Activated CD4-positive, alpha-beta T cell treated with anti-CD3 and anti-CD28 coated beads for 48 hours (primary cell): Measurements from ENCODE around the gene ATG10.

Source experiments
- DNase-seq: peaks from one replicate; pipeline ENCODE4 v3.0.0-alpha.2; 2020

The ATG10 gene

DNA sequence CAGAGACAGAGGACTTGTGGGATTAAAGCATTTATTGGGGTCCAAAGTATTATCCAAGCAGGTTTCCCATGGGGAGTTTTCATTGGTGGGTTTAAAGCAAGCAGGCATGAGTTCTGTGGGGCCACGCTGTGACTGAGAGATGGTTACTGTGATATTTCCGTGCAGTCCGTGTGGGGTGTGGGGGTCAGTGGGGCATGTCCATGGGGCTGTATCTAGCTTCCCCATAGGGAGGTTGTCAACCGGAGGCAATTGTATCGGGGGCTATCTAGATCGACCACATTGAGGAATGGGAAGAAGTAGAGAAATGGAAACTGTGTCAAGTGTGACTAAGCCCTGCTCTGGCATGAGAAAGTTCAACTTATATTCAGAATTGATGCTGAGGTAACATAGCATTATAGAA lies 313.4 kb downstream of the ATG10 start:
- no peak for DNase-seq

DNA sequence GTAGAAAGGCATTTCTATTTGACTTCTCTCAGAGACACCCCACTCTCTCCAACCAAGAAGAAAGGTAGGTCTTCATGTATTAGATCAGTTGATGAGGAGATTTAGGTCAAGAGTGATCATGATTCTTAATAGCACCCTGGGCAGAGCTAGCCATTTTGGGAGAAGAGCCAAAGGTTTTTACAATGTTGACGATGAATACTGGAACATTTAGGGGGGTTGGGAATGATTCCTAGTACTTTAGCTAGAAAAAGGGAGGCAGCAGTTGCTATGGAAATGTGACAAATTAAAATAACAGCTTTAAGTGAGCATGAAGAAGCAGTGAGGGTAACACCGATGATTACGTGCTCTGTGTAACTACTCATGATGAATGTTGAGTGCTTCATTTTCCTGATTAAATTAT lies 315.8 kb downstream of the ATG10 start:
- DNase-seq: no peak

DNA sequence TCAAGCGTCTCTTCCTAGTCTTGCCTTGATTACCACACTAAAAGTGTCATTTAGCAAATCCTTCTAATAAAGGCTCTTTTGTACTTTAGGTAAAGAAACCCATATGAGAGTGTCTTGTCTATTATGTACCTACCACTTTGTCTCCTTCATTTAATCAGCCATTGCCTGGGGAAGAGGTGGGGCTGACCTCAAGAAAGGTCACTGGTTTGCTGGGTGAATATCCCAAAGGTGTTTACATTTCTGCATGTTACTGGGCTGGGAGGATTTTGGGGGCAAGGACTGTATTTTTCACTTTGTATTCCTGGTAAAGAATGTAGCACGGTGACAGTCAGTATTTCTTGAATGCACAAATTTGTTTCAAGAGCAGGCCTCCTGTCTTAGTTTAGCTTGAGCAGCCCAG lies 318.2 kb downstream of the ATG10 start:
- no peak for DNase-seq

DNA sequence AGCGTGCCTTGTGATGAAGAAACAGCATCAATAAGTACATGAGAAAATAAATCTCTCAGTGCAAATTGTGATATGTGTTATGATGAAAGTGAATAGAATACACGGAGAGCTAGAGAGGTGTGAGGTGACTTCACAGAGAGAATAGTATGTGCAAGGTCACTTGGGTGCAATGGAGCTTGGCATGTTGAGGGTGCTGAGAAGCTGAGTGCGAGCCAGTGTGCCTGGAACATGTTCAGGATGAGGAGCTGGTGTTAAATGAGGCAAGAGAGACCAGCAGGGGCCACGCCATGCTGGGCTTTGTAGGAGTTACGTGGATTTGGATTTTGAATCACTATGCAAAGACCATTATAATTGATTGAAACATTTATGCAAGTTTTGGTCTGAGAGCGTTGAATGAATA lies 319.1 kb downstream of the ATG10 start:
- DNase-seq: no peak

DNA sequence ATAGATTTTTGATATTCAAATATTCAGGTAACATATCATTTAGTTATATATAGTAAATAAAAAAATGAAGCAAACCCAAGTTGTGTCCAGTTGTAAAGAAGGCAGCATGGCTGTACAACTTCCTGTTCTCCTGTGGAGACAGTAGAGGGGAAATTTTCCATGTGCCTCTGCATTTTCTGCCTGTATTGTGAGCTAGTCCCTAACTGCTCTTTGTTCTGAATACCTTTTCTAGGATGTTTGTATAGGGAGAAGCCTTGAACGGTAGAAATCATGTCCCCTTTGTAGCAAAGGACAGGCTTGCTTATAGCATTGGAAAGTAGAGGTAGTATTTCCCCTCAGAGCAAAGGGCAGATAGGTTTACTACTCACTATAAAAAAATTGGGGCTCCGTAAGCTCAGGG lies 319.6 kb downstream of the ATG10 start:
- DNase-seq: no peak

DNA sequence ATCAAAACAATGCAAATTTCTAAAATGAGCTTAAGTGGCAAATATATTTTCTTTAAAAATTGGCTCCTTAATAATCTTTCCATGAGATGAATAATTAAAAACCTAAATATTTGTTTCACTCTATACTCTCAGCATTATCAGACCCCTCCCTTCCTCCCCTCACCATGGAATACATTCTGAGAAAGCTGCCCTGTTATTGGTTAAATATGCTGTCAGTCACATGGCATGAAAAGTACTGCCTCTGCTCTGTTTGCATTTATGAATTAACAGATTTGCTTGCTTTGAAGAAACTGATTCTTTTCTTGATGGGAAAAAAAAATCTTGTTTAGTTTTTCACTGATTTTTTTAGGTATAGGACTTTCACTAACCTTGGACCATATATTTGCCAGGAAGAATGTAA lies 323.3 kb downstream of the ATG10 start:
- no peak for DNase-seq

DNA sequence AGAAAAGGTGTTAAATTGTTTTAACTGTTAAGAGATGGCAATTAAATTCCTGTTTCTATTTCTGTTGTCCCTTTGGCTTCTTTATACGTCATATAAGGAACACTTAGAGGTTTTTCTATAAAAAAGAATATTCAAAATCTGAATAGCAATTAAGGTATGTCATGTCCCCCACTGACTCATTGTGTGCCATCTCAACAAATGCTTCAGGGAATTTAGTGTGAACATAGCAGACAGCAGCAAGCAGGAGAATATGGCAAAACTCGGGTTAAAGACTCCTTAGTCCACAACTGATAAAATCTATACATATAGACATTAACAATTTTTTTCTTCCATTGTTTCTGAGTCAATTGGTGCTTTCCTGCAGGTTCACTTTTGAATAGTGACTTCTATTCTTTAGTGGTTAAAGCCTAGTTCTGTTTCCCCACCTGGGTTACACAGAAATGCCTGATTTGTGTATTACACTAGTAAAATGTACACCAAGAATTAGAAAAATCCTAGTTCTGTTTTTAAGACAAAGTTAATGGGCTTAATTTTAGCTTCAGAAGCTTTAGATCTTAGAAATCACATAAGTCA lies 324.2 kb downstream of the ATG10 start:
- no peak for DNase-seq

DNA sequence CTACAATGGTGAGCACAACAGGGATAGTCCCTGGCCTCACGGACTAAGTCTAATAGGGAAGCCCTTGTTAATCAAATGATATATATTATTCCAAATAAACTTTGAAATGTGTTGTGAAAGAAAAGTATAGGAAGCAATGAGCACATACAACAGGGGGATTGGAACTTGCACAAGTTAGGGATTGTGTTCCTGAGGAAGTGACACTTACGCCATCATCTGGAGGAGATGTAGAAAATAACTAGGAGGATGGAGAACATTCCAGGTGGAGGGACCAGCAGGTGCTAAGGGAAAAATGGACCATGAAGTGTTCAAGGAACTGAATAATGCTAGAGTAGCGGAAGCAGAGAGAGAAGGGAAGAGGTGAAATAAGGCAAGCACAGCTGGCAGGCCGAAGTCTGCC lies 325.1 kb downstream of the ATG10 start:
- DNase-seq: no peak

DNA sequence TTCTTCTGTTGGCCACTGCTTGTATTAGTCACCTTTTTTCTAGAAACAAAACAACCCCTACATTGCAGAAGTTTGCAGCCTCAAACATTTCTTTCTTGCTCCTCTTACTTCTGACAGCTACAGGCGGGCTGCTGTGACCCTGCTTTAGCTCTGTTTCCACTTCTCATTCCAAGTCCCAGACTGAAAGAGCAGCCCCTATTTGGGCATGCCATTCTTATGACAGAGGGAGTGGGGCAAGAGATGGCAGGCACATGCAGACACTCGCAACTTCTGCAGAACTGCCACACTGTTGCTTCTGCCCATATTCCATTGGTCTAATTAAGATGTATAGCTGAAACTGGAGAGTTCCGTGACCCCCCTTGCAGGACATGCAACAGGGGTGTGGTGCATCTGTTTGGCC lies 325.9 kb downstream of the ATG10 start:
- DNase-seq: no peak

DNA sequence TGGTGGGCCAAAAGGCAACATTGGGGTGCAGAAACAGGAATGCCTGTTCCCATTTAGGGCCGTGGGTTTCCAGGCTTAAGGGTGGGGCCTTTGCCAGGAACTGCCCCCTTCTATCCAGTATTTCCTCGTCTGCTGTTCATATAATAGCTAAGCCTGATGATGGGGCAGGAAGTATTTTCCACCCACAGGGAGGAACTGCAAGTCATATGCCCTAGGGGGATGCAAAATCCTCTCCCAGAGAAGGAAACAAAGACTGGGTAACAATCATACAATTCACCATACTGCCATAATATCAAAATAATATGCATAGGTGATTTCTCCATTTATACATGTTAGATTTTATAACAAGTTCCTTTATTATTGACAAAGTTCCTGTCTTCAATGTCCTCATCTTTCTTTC lies 326.8 kb downstream of the ATG10 start:
- no peak for DNase-seq

DNA sequence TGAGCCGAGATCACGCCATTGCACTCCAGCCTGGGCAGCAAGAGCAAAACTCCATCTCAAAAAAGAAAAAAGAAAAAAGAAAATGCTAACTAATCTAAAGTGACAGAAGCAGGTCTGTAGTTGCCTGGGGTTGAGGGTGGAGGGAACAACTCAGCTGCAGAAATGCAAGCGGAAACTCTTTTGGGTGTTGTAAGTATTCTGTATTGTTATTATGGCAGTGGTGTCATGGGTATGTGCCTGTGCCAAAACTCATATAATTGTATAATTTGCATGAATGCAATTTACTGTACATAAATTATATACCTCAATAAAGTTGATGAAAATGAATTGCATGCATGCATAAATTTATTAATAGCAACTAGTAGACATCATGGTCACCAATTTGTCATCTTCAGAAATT lies 329.4 kb downstream of the ATG10 start:
- DNase-seq: no peak
